HEK293T (cell line): Measurements from ENCODE around the gene TESK2.
"Not testable (repeated sequence)": the region's sequence is repeated elsewhere in the genome, so short reads cannot be mapped to it uniquely, and the experiment has no call there.

Experiments
- CTCF ChIA-PET: fragments of 350-600 bp; formaldehyde crosslinking; extraction: SDS; loops from one replicate; lab custom pipeline; 2021; ENCODE audit warnings: antibody characterized with exemption, inconsistent platforms; lab: Yijun Ruan, JAX
- POLR2A ChIA-PET: fragments of 350-600 bp; formaldehyde crosslinking; extraction: SDS; loops from one replicate; lab custom pipeline; 2020; ENCODE audit warnings: antibody characterized with exemption, inconsistent platforms; lab: Yijun Ruan, JAX
- DNase-seq: peaks from one replicate; pipeline ENCODE4 v3.0.0; 2012; ENCODE audit warnings: mixed read lengths; ENCODE audit errors: extremely low spot score
- ARNT ChIP-seq: fragments of 450-650 bp; IDR thresholded peaks from 2 replicates; pipeline ENCODE4 v1.6.1; 2017; ENCODE audit warnings: mild to moderate bottlenecking
- BHLHE40 ChIP-seq: fragments of 450-650 bp; IDR thresholded peaks from 2 replicates; pipeline ENCODE4 v1.6.1; 2016; ENCODE audit warnings: mild to moderate bottlenecking, moderate library complexity, borderline replicate concordance
- CTBP1 ChIP-seq: fragments of 450-650 bp; IDR thresholded peaks from 2 replicates; pipeline ENCODE4 v1.6.1; 2016; ENCODE audit warnings: borderline replicate concordance
- ELF4 ChIP-seq: fragments of 450-650 bp; IDR thresholded peaks from 2 replicates; pipeline ENCODE4 v1.6.1; 2017; ENCODE audit warnings: antibody characterized with exemption
- FOXA1 ChIP-seq: fragments of 450-650 bp; IDR thresholded peaks from 2 replicates; pipeline ENCODE4 v1.6.1; 2016; ENCODE audit warnings: mild to moderate bottlenecking
- FOXK2 ChIP-seq: fragments of 450-650 bp; IDR thresholded peaks from 2 replicates; pipeline ENCODE4 v1.6.1; 2016; ENCODE audit warnings: mild to moderate bottlenecking
- FOXM1 ChIP-seq: fragments of 450-650 bp; IDR thresholded peaks from 2 replicates; pipeline ENCODE4 v1.6.1; 2017; ENCODE audit warnings: mild to moderate bottlenecking, borderline replicate concordance
- HDGF ChIP-seq: fragments of 450-650 bp; IDR thresholded peaks from 2 replicates; pipeline ENCODE4 v1.6.1; 2017; ENCODE audit warnings: antibody characterized with exemption, borderline replicate concordance
- L3MBTL2 ChIP-seq: fragments of 450-650 bp; conservative IDR thresholded peaks from 2 replicates; pipeline ENCODE4 v1.6.1; 2016; ENCODE audit warnings: mild to moderate bottlenecking
- LEF1 ChIP-seq: fragments of 450-650 bp; IDR thresholded peaks from 2 replicates; pipeline ENCODE4 v1.6.1; 2017; ENCODE audit warnings: mild to moderate bottlenecking, borderline replicate concordance
- NFRKB ChIP-seq: fragments of 450-650 bp; IDR thresholded peaks from 2 replicates; pipeline ENCODE4 v1.6.1; 2016; ENCODE audit warnings: mild to moderate bottlenecking, moderate library complexity
- SP1 ChIP-seq: fragments of 450-650 bp; IDR thresholded peaks from 2 replicates; pipeline ENCODE4 v1.6.1; 2017
- SUZ12 ChIP-seq: fragments of 450-650 bp; IDR thresholded peaks from 2 replicates; pipeline ENCODE4 v1.6.1; 2016; ENCODE audit warnings: mild to moderate bottlenecking
- TARDBP ChIP-seq: fragments of 450-650 bp; IDR thresholded peaks from 2 replicates; pipeline ENCODE4 v1.6.1; 2016
- ZNF384 ChIP-seq: fragments of 450-650 bp; IDR thresholded peaks from 2 replicates; pipeline ENCODE4 v1.6.1; 2016
- TF ChIP-seq, protein P1 (sequence below): fragments of 450-650 bp; IDR thresholded peaks from 2 replicates; pipeline ENCODE4 v1.6.1; 2016

The TESK2 gene

DNA sequence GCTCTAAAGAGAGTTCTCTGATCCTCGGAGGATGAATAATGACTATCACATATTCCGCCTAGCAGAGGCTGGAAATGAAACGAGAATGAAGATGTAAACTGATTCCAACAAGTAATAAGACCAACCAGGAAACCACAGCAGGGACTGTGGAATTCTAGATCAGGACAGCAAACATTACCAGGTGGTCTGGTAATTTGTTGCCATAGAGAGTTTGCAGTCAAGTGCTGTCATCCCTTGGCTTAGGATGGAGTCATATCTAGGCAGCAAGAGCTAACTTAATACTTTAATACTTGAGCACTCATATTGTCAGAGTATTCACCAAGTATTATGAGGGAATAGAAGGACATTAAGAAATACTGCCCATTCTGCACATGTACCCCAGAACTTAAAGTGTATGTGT is 105.7 kb downstream of the TESK2 start:
- no peak for TF ChIP-seq ZNF384
- TF ChIP-seq SUZ12, result no peak
- TF ChIP-seq BHLHE40, result no peak
- no peak for TF ChIP-seq CTBP1
- no peak for TF ChIP-seq HDGF
- TF ChIP-seq L3MBTL2, result no peak
- no peak for TF ChIP-seq ELF4
- TF ChIP-seq ARNT, result no peak
- TF ChIP-seq, protein P1, sequence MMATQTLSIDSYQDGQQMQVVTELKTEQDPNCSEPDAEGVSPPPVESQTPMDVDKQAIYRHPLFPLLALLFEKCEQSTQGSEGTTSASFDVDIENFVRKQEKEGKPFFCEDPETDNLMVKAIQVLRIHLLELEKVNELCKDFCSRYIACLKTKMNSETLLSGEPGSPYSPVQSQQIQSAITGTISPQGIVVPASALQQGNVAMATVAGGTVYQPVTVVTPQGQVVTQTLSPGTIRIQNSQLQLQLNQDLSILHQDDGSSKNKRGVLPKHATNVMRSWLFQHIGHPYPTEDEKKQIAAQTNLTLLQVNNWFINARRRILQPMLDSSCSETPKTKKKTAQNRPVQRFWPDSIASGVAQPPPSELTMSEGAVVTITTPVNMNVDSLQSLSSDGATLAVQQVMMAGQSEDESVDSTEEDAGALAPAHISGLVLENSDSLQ, result no peak
- TF ChIP-seq NFRKB, result no peak
- no peak for TF ChIP-seq FOXA1
- TF ChIP-seq TARDBP, result no peak
- TF ChIP-seq FOXK2, result no peak
- no peak for TF ChIP-seq SP1
- no peak for TF ChIP-seq LEF1
- no peak for TF ChIP-seq FOXM1
- CTCF ChIA-PET, result no interaction called here

DNA sequence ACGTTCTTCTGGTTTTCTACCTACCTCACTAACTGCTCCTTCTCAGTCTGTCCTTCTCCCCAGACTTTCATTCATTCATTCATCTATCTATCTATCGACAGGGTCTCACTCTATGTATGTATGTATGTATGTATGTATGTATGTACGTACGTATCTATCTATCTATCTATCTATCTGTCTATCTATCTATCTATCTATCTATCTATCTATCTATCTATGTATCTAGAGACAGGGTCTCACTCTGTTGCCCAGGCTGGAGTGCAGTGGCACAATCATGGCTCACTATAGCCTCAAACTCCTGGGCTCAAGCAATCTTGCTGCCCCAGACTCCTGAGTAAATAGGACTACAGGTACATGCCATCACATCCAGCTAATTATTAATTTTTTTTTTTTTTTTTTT is 106.8 kb downstream of the TESK2 start:
- CTCF ChIA-PET, POLR2A ChIA-PET, DNase-seq: not testable (repeated sequence)

More for the DNA sequence above, 105.7 kb downstream of the TESK2 start:
- POLR2A ChIA-PET, result no interaction called here
- no peak for DNase-seq

DNA sequence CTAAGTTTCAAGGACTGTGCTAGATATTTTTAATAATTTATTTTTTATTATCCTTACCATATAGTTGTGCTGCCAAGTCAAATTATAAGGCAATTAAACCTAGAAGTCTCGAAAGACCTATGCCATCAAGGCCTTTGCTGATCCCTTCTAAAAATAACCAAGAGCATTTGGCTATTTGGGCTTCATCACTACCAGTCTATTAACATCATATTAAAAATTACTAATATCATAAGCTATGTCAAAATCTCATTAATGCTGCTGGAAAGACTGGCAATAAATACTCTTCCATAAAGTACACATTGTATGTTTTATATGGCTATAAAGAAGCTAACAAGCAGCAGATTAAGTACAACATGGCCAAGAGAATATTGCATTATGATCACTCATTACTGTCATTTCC is 107.8 kb downstream of the TESK2 start:
- DNase-seq, result no peak
- TF ChIP-seq LEF1, result no peak
- TF ChIP-seq L3MBTL2, result no peak
- no peak for TF ChIP-seq SUZ12
- TF ChIP-seq SP1, result no peak
- no peak for TF ChIP-seq FOXM1
- TF ChIP-seq NFRKB, result no peak
- no peak for TF ChIP-seq HDGF
- no peak for TF ChIP-seq FOXA1
- TF ChIP-seq ELF4, result no peak
- TF ChIP-seq, protein P1, result no peak
- no peak for TF ChIP-seq ZNF384
- TF ChIP-seq CTBP1, result no peak
- no peak for TF ChIP-seq ARNT
- TF ChIP-seq BHLHE40, result no peak
- no peak for TF ChIP-seq TARDBP
- TF ChIP-seq FOXK2, result no peak
- POLR2A ChIA-PET, result no interaction called here
- CTCF ChIA-PET, result no interaction called here

DNA sequence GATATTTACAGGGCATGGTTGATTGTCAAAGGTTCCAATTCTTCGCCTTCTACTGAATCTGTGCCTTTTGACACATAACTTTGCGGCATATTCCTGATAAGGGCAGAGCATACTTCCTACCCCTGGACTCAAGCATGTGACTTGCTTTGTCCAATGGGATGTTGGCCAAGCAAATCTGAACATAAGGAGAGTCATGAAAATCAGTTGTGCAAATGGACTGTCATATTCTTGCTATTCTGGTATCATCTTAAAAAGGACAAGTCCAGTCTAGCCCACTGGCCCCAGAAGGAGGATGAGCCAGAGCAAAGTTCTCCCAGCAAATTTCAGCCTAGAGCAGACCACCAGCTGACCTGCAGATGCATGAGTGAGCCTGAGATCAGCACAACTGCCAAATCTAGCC is 109.7 kb downstream of the TESK2 start:
- POLR2A ChIA-PET, result no interaction called here
- TF ChIP-seq LEF1, result no peak
- TF ChIP-seq, protein P1, result no peak
- CTCF ChIA-PET, result interaction anchor here (0.6 to 1.0 kb wide), 2 partner anchors 21 to 110 kb away, joined by 3 to 4 read pairs; no protein-coding TSS in a partner anchor
- DNase-seq, result no peak

DNA sequence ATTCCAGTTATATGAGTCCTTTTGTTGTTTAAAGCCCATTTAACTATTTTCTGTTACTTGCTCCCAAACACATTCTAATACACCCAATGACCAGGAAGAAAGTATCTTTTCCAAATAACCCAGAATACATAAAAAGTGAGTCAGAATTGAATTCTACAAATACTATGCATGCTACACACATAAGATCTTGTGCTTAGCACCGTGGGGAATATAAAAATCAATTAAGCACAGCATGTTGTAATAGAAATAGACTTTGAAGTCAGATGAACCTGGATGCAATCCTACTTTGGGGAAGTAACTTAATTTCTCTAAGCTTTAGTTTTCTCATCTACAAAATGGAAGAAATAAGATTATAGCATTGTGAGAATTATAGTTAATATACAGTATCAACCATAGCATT is 110.2 kb downstream of the TESK2 start:
- TF ChIP-seq SP1 (no peak), ZNF384 (no peak), FOXK2 (no peak), HDGF (no peak), ARNT (no peak), FOXA1 (no peak), L3MBTL2 (no peak), NFRKB (no peak), ELF4 (no peak), SUZ12 (no peak), LEF1 (no peak), CTBP1 (no peak), BHLHE40 (no peak), FOXM1 (no peak), TARDBP (no peak)

DNA sequence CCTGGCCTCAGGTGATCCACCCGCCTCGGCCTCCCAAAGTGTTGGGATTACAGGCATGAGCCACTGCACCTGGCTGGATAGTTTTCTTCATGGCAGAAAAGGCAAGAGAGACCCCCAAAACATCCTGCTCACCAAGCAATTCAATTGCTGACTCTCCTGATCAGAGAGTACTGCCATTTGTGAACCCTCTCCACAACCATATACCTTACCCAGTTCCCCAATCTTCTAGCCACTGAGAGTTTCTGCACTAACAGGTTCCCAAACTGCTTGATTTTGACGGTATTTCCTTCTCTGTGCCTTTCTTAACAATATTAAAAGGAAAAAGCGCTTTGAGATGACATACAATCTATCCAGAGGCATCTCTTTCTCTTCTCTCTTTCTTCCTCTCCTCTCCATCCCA is 110.8 kb downstream of the TESK2 start:
- no peak for TF ChIP-seq HDGF
- TF ChIP-seq NFRKB, result no peak
- TF ChIP-seq ELF4, result no peak
- TF ChIP-seq FOXK2, result no peak
- TF ChIP-seq SUZ12, result no peak
- TF ChIP-seq LEF1, result no peak
- no peak for TF ChIP-seq TARDBP
- TF ChIP-seq BHLHE40, result no peak
- TF ChIP-seq FOXM1, result no peak
- CTCF ChIA-PET, result no interaction called here
- POLR2A ChIA-PET, result no interaction called here
- no peak for DNase-seq

More for the DNA sequence above, 110.2 kb downstream of the TESK2 start:
- POLR2A ChIA-PET, result no interaction called here
- CTCF ChIA-PET, result interaction anchor here (1.0 kb wide), 1 partner anchor 21 kb away, joined by 3 read pairs; no protein-coding TSS in a partner anchor
- DNase-seq, result no peak

DNA sequence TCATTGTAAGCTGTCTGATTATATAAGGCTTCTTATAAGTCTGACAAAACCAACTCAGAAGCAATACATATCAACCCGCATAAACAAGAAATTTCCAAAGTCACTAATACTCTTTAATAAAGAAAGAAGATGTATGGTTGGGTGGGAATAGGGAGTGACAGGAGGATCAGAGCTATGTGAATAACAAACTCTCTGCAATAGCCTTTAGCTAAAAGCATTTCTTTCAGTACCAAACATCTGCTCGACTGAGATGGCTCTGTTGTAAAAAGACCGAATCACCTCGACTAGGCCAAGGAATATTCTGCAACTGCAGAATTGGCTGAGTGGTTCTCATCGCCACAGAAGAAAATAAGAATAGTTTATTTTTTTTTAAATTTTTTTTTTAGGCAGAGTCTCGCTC is 111.4 kb downstream of the TESK2 start:
- DNase-seq, result no peak
- TF ChIP-seq LEF1 (no peak), TARDBP (no peak), CTBP1 (no peak), FOXK2 (no peak), L3MBTL2 (no peak), NFRKB (no peak), FOXM1 (no peak), ELF4 (no peak)
- TF ChIP-seq, protein P1, result no peak
- CTCF ChIA-PET, result no interaction called here
- POLR2A ChIA-PET, result no interaction called here
